IMR-90 (cell line): Measurements from ENCODE around the gene PPP1R37.

ENCODE experiments used
- BHLHE40 ChIP-seq: fragments of 150-350 bp; IDR thresholded peaks from 2 replicates; pipeline ENCODE4 v1.6.1; 2016; ENCODE audit warnings: mild to moderate bottlenecking, low read depth, low read length
- CEBPB ChIP-seq: IDR thresholded peaks from 2 replicates; pipeline ENCODE4 v1.6.1; 2012; ENCODE audit warnings: low read depth, low read length, improper control_type of control experiment
- CHD1 ChIP-seq: IDR thresholded peaks from 2 replicates; pipeline ENCODE4 v1.6.1; 2012; ENCODE audit warnings: low read depth, low read length, improper control_type of control experiment
- FOS ChIP-seq: fragments of 150-350 bp; IDR thresholded peaks from 2 replicates; pipeline ENCODE4 v1.6.1; 2016; ENCODE audit warnings: low read depth, low read length
- MAFK ChIP-seq: IDR thresholded peaks from 2 replicates; pipeline ENCODE4 v1.6.1; 2012; ENCODE audit warnings: low read depth, low read length, improper control_type of control experiment
- MAZ ChIP-seq: IDR thresholded peaks from 2 replicates; pipeline ENCODE4 v1.6.1; 2012; ENCODE audit warnings: low read depth, mild to moderate bottlenecking, low read length, improper control_type of control experiment, moderate library complexity, borderline replicate concordance
- MXI1 ChIP-seq: IDR thresholded peaks from 2 replicates; pipeline ENCODE4 v1.6.1; 2012; ENCODE audit warnings: low read depth, mild to moderate bottlenecking, low read length, moderate library complexity, borderline replicate concordance
- POLR2A ChIP-seq: IDR thresholded peaks from 2 replicates; pipeline ENCODE4 v1.6.1; 2012; ENCODE audit warnings: mild to moderate bottlenecking, low read depth, low read length
- RAD21 ChIP-seq: IDR thresholded peaks from 2 replicates; pipeline ENCODE4 v1.6.1; 2012; ENCODE audit warnings: low read length, improper control_type of control experiment
- RCOR1 ChIP-seq: IDR thresholded peaks from 2 replicates; pipeline ENCODE4 v1.6.1; 2012; ENCODE audit warnings: mild to moderate bottlenecking, low read length, improper control_type of control experiment; ENCODE audit not compliant: insufficient replicate concordance
- RFX5 ChIP-seq: IDR thresholded peaks from 2 replicates; pipeline ENCODE4 v1.8.0; 2012; ENCODE audit warnings: low read depth, mild to moderate bottlenecking, low read length, moderate library complexity
- SMC3 ChIP-seq: fragments of 150-350 bp; IDR thresholded peaks from 2 replicates; pipeline ENCODE4 v1.6.1; 2016; ENCODE audit warnings: low read depth, mild to moderate bottlenecking, antibody characterized with exemption, low read length, moderate library complexity
- TF ChIP-seq, protein P1 (sequence below): conservative IDR thresholded peaks from 2 replicates; pipeline ENCODE4 v1.5.1; 2012; ENCODE audit warnings: mild to moderate bottlenecking, low read depth, low read length, improper control_type of control experiment
- TF ChIP-seq, protein P2 (sequence below): fragments of 150-350 bp; IDR thresholded peaks from 2 replicates; pipeline ENCODE4 v1.6.1; 2017; ENCODE audit warnings: mild to moderate bottlenecking, antibody characterized with exemption, low read length, low read depth

DNA sequence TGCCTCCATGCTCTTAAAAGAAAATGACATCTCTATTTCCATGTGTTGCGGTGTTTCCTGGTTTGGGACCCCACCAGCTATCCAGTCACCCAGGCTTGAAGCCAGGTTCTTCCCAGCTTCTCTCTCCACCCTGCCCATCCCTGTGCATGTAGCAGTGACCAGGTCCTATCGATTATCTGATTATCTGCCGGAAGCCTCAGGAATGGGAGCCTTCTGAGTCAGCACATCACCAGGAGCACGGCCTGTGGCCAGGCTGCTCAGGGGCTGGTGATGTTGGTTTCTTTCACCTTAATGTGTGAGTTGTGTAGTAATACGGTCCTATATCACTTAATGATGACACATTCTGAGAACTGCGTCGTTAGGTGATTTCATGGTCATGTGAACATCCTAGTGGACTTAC lies 33.7 kb downstream of the PPP1R37 start:
- TF ChIP-seq POLR2A (no peak), RAD21 (no peak), MAFK (no peak), RCOR1 (no peak), MAZ (no peak), MXI1 (no peak), CEBPB (no peak), RFX5 (no peak), BHLHE40 (no peak), FOS (no peak), SMC3 (no peak), CHD1 (no peak)
- TF ChIP-seq, protein P1, sequence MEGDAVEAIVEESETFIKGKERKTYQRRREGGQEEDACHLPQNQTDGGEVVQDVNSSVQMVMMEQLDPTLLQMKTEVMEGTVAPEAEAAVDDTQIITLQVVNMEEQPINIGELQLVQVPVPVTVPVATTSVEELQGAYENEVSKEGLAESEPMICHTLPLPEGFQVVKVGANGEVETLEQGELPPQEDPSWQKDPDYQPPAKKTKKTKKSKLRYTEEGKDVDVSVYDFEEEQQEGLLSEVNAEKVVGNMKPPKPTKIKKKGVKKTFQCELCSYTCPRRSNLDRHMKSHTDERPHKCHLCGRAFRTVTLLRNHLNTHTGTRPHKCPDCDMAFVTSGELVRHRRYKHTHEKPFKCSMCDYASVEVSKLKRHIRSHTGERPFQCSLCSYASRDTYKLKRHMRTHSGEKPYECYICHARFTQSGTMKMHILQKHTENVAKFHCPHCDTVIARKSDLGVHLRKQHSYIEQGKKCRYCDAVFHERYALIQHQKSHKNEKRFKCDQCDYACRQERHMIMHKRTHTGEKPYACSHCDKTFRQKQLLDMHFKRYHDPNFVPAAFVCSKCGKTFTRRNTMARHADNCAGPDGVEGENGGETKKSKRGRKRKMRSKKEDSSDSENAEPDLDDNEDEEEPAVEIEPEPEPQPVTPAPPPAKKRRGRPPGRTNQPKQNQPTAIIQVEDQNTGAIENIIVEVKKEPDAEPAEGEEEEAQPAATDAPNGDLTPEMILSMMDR, result no peak
- TF ChIP-seq, protein P2, sequence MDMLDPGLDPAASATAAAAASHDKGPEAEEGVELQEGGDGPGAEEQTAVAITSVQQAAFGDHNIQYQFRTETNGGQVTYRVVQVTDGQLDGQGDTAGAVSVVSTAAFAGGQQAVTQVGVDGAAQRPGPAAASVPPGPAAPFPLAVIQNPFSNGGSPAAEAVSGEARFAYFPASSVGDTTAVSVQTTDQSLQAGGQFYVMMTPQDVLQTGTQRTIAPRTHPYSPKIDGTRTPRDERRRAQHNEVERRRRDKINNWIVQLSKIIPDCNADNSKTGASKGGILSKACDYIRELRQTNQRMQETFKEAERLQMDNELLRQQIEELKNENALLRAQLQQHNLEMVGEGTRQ, result no peak
